ENCODE data around the gene PALS2.

DNA sequence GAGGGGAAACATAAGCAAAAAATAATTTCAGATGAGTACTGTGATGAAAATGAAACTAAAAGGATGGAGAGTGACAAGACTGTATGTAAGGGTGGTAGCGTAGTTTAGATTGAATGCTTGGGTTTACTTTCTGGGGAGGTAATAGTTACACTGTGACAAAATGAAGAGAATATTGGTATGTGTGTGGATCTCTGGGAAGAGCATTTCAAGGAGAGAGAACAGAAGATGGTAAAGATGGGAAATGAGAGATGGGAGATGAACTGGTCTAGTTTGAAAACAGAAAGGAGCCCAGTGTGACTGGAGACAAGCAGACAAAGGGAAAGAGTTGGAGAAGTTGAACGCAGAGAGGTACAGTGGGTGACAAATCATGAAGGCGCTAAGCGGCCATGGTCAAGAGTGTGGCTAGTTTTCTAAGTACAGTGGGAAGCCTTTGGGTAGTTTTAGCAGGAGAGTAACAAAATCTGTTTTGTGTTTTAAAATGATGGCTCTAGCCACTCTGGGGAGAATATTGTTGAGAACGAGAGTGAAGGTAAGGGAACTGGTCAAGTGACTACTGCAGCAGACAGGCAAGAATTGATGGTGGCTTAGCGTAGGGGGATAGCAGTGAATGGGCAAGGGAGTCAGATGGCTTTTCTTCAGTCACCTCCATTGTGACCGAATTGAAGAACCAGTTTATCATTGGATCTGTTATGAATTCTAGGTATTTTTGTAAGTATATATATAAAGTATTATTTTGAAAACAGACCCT, 22.6 kb downstream of the PALS2 start:
- no peak for TF ChIP-seq POLR2AphosphoS5 (IDR thresholded peaks at IDR 0.05; ENCODE audit: insufficient read depth, low read depth, low read length)
- TF ChIP-seq, protein P1, sequence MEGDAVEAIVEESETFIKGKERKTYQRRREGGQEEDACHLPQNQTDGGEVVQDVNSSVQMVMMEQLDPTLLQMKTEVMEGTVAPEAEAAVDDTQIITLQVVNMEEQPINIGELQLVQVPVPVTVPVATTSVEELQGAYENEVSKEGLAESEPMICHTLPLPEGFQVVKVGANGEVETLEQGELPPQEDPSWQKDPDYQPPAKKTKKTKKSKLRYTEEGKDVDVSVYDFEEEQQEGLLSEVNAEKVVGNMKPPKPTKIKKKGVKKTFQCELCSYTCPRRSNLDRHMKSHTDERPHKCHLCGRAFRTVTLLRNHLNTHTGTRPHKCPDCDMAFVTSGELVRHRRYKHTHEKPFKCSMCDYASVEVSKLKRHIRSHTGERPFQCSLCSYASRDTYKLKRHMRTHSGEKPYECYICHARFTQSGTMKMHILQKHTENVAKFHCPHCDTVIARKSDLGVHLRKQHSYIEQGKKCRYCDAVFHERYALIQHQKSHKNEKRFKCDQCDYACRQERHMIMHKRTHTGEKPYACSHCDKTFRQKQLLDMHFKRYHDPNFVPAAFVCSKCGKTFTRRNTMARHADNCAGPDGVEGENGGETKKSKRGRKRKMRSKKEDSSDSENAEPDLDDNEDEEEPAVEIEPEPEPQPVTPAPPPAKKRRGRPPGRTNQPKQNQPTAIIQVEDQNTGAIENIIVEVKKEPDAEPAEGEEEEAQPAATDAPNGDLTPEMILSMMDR (IDR thresholded peaks at IDR 0.05; ENCODE audit: extremely low read depth in 1 of 2, insufficient read depth in 1 of 2, low read depth in 1 of 2, low read length in 2 of 2): no peak
- TF ChIP-seq EZH2 (IDR thresholded peaks at IDR 0.05; ENCODE audit: borderline replicate concordance, low read depth, low read length, severe bottlenecking): no peak
- no peak for TF ChIP-seq POLR2A (IDR thresholded peaks at IDR 0.05; ENCODE audit: low read depth, low read length)
- no peak for TF ChIP-seq GATA2 (IDR thresholded peaks at IDR 0.05; ENCODE audit: insufficient read depth, insufficient read length, low read depth, low read length)
- TF ChIP-seq MYC (IDR thresholded peaks at IDR 0.05; ENCODE audit: low read depth, low read length): no peak
- TF ChIP-seq FOS (IDR thresholded peaks at IDR 0.05; ENCODE audit: borderline replicate concordance, insufficient read depth, low read length): no peak
- TF ChIP-seq, protein P2, sequence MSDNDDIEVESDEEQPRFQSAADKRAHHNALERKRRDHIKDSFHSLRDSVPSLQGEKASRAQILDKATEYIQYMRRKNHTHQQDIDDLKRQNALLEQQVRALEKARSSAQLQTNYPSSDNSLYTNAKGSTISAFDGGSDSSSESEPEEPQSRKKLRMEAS (IDR thresholded peaks at IDR 0.05; ENCODE audit: insufficient read depth, insufficient read length): no peak
- TF ChIP-seq JUN (IDR thresholded peaks at IDR 0.05; ENCODE audit: borderline replicate concordance, insufficient read depth, insufficient read length, low read depth): no peak
